Head of caudate nucleus (tissue), 42 donors: ENCODE data around the gene DCHS2.
A peak's percentile ranks its signal among the peaks of the same experiment; 100 is the strongest.

Experiments
- DNase-seq, 42 donors: peaks; one replicate each; pipeline versions ENCODE4 v3.0.0 to v3.0.0-alpha.2; 2020 to 2021; ENCODE audit warnings: mixed read lengths in 7 of 42
- intact Hi-C: fragments of 100-400 bp; cut with DNase I; formaldehyde crosslinking; loops from one replicate; pipeline ENCODE4 v1.15.0; 2022

Gene DCHS2

GRCh38 chr4:154416190-154416547, 75.4 kb downstream of the DCHS2 start:
- intact Hi-C loops, result no loop called here
- peak in 25 of 42 donors; percentile 7 to 55 (median 25) for DNase-seq

DNA sequence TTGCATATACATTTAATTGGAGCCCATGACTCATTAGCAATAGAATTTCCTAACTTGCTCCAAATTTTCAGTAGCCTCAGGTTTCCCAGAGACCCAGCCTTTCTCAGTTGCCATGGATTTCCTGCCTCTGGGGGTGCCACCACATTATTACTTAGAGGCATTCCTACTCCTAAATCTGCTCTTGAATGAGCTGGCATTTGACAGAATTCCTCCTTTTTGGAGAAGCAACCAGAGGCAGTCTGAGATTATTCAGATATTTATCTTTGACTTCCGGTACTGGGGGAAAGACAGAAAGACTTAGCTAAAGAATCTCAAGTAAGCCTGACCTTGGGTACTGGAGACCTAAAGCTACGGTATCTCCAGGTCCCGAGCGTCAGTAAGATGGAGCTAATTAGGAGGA, 76.3 kb downstream of the DCHS2 start:
- intact Hi-C loops, result no loop called here
- DNase-seq, result peak in 1 of 42 donors; percentile 8

DNA sequence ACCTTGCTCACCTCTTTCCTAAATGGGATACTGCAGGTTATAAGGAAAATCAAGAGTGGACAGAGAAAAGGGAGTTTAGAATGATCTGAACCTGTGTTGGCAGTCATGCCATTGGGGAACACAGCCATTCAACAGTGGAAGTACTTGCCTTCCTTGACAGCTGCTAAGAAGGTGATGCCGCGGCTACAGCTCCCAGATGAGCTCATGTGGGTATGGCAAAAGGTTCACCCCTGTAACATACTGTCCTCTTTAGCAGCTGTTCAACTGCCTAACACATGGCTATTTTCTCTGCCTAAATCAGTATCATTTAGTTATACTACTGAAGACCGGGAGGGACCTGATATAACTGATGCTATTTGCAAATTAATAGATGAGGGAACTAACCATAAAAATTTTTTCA, 76.8 kb downstream of the DCHS2 start:
- intact Hi-C loops, result no loop called here
- no peak for DNase-seq

GRCh38 chr4:154414371-154414770, 77.2 kb downstream of the DCHS2 start:
- intact Hi-C loops, result no loop called here
- DNase-seq, result no peak

- intact Hi-C loops, result no loop called here
- no peak for DNase-seq
Observed at GRCh38 chr4:154407443-154407842, 84.2 kb downstream of the DCHS2 start.

DNA sequence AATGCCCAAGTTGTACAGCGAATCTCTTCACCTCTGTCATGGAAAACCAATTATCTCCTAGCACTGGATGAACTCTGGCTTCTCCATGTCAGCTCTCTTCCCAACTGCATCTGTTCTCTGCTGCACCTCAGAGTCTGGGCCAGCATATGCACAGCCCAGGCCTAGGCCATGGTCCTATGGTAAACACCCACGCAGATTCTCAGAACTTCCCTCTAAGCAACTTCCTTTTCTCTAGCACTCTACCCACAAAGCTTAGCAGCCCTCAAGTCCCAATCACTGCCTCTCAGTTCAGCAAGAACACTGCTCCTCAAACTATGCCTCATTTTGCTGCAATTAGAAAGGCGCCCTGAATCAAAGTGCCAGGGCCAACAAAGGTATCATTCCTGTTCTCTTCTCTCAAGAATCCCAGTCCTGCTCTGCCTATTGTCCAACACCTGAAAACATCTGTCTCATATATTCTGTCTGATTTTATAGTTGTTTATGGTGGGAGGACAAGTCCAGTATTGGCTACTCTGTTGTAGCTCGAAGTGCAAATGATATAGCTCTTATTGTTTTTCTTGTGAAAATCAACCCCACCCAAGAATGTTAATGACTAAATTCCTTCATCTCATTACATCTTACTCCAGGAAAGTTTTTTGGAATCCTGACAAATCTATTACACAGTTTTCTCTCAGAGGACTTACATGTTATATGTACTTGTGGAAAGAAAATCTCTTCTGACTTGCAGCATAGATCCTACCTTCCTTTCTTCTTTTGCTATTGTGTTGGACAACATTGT, 85.4 kb downstream of the DCHS2 start:
- DNase-seq, result no peak
- intact Hi-C loops, result no loop called here

- peak in 2 of 42 donors; percentile 9 to 13 for DNase-seq
- intact Hi-C loops, result no loop called here
Observed at GRCh38 chr4:154399259-154399974, 92.2 kb downstream of the DCHS2 start.

GRCh38 chr4:154390324-154390723, 101.3 kb downstream of the DCHS2 start:
- intact Hi-C loops, result no loop called here
- DNase-seq, result peak in 26 of 42 donors; percentile 5 to 75 (median 42)

- intact Hi-C loops, result no loop called here
- no peak for DNase-seq
Observed at GRCh38 chr4:154389148-154389547, 102.5 kb downstream of the DCHS2 start.

DNA sequence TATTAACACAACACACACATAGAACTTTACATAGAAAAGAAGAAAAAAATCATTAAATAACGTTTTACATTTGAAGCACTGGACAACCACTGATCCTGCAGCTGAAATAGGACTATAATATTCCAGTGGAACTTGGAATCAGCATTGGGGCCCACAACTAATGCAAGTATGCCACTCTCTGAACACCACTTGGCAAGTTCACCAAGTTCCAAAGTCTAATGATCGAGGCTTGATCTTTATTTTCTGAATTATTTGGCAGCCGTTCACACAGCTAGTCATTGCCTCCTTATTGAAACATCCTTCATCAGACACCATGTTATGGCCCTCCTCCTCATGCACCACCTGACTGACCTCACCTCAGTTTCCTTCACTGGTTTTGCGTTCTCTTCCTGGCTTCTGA, 107.6 kb downstream of the DCHS2 start:
- intact Hi-C loops, result no loop called here
- no peak for DNase-seq

DNA sequence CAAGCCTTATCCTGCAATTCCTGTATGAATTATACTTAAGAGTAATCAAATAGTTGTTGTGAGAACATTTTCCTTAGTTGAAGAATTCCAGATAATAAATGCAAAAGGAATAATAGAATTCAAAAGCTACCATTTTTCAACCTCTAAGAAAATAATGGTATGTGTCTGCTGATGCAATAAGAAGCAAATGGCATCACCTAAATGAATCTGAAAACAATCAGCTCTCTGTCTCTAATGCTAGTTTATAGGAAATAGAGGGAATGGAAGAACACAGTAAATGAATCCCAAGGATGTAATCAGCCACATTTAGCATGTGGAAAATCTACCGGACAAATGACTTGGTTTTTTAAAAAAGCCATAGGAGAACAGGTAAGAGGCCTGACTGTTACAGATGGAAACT, 115.1 kb downstream of the DCHS2 start:
- intact Hi-C loops, result no loop called here
- no peak for DNase-seq

DNA sequence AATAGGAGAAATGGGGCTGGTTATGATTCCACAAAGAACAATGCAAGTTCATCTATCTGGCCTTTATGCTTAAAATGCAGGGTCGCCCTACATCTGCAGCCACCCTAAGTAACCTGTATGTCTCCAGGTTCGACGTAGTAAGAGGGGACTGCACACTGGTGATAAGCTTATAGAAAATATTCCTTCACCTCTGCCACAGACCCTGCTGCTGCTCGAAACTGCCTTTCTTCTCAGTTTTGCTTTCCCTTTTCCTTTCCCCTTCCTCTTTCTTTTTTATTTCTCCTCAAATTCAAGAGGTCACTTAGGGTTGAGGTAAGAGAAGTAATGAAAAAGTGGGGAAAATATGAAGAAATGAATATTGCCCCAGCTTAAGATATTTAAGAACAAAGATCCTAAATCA, 123.5 kb downstream of the DCHS2 start:
- intact Hi-C loops, result no loop called here
- no peak for DNase-seq

DNA sequence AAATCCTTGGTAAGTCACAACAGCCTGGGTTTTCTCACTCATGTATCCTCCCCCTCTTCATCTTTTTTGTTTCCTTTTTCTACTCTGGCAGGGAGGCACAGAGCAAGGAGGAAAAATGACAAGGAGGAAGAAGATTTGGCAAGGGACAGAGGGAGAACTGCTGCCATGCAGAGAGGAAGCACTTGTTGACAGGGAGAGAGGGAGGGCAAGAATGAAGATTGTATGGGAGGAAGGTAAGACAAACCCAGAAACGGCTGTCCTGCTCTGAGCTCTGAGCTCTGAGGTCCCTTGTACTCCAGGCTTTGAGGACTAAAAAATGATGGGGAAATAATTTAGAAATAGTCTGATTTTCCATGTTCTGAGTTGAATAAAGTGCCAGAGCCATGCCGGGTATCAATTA, 123.9 kb downstream of the DCHS2 start:
- peak in 3 of 42 donors; percentile 3 to 40 (median 4) for DNase-seq
- intact Hi-C loops, result no loop called here

DNA sequence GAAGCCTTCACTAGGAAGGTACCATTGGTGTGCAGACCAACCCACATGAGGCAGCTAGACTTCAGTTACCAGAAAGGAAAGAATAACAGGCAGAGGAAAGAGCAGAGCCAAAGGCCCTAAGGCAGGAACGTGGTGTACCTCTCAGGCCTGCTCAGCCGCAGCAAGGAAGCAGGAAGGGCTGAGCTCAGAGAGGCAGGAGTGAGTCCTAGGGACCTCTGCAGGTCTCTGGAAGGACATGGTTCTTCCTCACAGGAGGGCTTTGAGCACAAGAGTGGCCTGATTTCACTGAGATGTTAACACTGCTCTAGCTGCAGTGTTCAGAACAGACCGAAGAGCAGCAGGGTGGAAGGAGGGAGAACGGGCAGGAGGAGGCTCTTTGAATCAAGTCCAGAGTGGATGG, 124.6 kb downstream of the DCHS2 start:
- intact Hi-C loops, result no loop called here
- DNase-seq, result peak in 1 of 42 donors; percentile 1

- DNase-seq, result peak in 2 of 42 donors; percentile 26 to 45
- intact Hi-C loops, result no loop called here
Observed at GRCh38 chr4:154364066-154364845, 127.3 kb downstream of the DCHS2 start.

- intact Hi-C loops, result no loop called here
- no peak for DNase-seq
Observed at GRCh38 chr4:154361450-154361849, 130.1 kb downstream of the DCHS2 start.

GRCh38 chr4:154360491-154360890, 131.1 kb downstream of the DCHS2 start:
- no peak for DNase-seq
- intact Hi-C loops, result no loop called here

GRCh38 chr4:154354883-154355282, 136.7 kb downstream of the DCHS2 start:
- DNase-seq, result no peak
- intact Hi-C loops, result no loop called here

- DNase-seq, result peak in 3 of 42 donors; percentile 23 to 51 (median 43)
- intact Hi-C loops, result no loop called here
Observed at GRCh38 chr4:154349829-154350228, 141.8 kb downstream of the DCHS2 start.

GRCh38 chr4:154348657-154349056, 142.9 kb downstream of the DCHS2 start:
- no peak for DNase-seq
- intact Hi-C loops, result no loop called here
